Measurements from ENCODE around the gene TTLL6.

The TTLL6 gene

GRCh38 chr17:48737330-48738043 is 79.5 kb downstream of the TTLL6 start:
- DNase-seq (ENCODE audit: low read depth), result no peak

- DNase-seq (ENCODE audit: low read depth), result no peak
Measured at GRCh38 chr17:48735062-48735351, 82.0 kb downstream of the TTLL6 start.

GRCh38 chr17:48734333-48735061 is 82.5 kb downstream of the TTLL6 start:
- no peak for DNase-seq (ENCODE audit: low read depth)

- no peak for DNase-seq (ENCODE audit: low read depth)
Measured at GRCh38 chr17:48733632-48734328, 83.2 kb downstream of the TTLL6 start.

GRCh38 chr17:48732688-48733629 is 84.1 kb downstream of the TTLL6 start:
- no peak for DNase-seq (ENCODE audit: low read depth)

- no peak for DNase-seq (ENCODE audit: low read depth)
Measured at GRCh38 chr17:48731355-48731754, 85.7 kb downstream of the TTLL6 start.

GRCh38 chr17:48730240-48730550 is 86.8 kb downstream of the TTLL6 start:
- DNase-seq (ENCODE audit: low read depth), result no peak

- no peak for DNase-seq (ENCODE audit: low read depth)
Measured at GRCh38 chr17:48729335-48730239, 87.4 kb downstream of the TTLL6 start.

- DNase-seq (ENCODE audit: low read depth), result peak; percentile 24
Measured at GRCh38 chr17:48728232-48729231, 88.5 kb downstream of the TTLL6 start, which contains the start of gene HOXB13. HOXB13 (minus strand) TSS chr17:48728750; CDS start chr17:48728593, 157 bp downstream.

GRCh38 chr17:48727415-48728175 is 89.4 kb downstream of the TTLL6 start:
- no peak for DNase-seq (ENCODE audit: low read depth)

- DNase-seq (ENCODE audit: low read depth), result no peak
Measured at GRCh38 chr17:48726916-48727286, 90.1 kb downstream of the TTLL6 start.

GRCh38 chr17:48726114-48726915 is 90.7 kb downstream of the TTLL6 start:
- no peak for DNase-seq (ENCODE audit: low read depth)

GRCh38 chr17:48725288-48726064 is 91.6 kb downstream of the TTLL6 start:
- no peak for DNase-seq (ENCODE audit: low read depth)

- no peak for DNase-seq (ENCODE audit: low read depth)
Measured at GRCh38 chr17:48725004-48725287, 92.1 kb downstream of the TTLL6 start.

GRCh38 chr17:48724251-48725003 is 92.6 kb downstream of the TTLL6 start:
- peak; percentile 67 for DNase-seq (ENCODE audit: low read depth)

- DNase-seq (ENCODE audit: low read depth), result no peak
Measured at GRCh38 chr17:48723423-48724250, 93.4 kb downstream of the TTLL6 start.

Measured in T follicular helper cell (primary cell).